GM13977 (cell line): Measurements from ENCODE around the gene NALCN.

Experiments used
- DNase-seq: peaks from one replicate; pipeline ENCODE4 v3.0.0; 2012; ENCODE audit warnings: low spot score
- in situ Hi-C: fragments of 300-500 bp; cut with MboI; formaldehyde crosslinking; loops from one replicate; pipeline ENCODE4 v1.12.0; 2022; ENCODE audit warnings: low sequenced_read_pairs, low pct_unique_long_range_greater_than_20kb, mixed read lengths, inconsistent platforms; ENCODE audit not compliant: unreplicated experiment
- TF ChIP-seq, protein P1 (sequence below): IDR thresholded peaks from 2 replicates; pipeline ENCODE4 v1.5.1; 2012; ENCODE audit warnings: mild to moderate bottlenecking, control low read depth; ENCODE audit not compliant: insufficient read depth; ENCODE audit errors: extremely low read depth, missing control alignments

NALCN gene

DNA sequence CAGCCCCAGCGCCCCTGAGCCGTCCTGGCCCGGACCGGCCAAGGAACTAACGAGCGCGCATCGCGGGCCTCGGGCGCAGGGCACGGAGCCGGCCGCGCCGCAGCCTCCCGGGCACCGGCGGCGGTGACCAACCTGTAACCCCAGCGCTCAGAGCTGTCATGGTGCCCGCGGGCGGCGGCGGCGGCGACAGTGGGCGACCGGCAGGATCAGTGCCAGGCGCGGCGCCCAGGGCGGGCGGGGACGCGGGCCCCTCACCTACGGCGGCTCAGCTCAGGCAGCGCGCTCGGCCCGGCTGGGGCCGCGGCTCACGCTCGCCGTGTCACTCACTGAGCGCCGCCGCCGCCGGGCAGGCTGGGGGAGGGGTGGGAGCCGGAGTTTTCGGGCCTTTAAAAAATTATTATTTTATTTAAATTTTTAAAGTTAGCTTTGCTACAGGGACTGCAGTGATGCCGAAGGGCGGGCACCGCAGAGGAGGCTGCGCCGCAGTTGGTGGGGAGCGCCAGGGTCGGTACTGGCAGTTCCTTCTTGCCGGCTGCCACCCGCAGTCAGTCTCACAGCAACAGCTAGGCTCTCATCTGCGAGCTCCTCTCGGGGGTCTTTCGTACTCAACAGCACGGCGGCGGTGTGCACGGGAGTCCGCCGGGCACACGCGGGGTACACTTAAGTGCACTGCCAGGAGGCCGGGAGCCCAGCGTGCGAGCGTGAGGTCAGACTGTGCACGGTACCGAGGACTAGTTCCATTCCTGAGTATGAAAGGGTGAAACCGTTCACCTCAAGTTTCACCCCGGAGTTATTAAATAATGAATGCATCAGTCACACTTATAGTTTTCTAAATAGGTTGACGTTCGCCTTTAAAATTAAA lies at the start of gene NALCN:
NALCN (minus strand) TSS at position 328 of the 862 bp plus-strand sequence. CDS start 17,382 bp downstream, outside the sequence.
- in situ Hi-C loops = no loop called here
- DNase-seq = peak; percentile 21
- TF ChIP-seq, protein P1, sequence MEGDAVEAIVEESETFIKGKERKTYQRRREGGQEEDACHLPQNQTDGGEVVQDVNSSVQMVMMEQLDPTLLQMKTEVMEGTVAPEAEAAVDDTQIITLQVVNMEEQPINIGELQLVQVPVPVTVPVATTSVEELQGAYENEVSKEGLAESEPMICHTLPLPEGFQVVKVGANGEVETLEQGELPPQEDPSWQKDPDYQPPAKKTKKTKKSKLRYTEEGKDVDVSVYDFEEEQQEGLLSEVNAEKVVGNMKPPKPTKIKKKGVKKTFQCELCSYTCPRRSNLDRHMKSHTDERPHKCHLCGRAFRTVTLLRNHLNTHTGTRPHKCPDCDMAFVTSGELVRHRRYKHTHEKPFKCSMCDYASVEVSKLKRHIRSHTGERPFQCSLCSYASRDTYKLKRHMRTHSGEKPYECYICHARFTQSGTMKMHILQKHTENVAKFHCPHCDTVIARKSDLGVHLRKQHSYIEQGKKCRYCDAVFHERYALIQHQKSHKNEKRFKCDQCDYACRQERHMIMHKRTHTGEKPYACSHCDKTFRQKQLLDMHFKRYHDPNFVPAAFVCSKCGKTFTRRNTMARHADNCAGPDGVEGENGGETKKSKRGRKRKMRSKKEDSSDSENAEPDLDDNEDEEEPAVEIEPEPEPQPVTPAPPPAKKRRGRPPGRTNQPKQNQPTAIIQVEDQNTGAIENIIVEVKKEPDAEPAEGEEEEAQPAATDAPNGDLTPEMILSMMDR = no peak

DNA sequence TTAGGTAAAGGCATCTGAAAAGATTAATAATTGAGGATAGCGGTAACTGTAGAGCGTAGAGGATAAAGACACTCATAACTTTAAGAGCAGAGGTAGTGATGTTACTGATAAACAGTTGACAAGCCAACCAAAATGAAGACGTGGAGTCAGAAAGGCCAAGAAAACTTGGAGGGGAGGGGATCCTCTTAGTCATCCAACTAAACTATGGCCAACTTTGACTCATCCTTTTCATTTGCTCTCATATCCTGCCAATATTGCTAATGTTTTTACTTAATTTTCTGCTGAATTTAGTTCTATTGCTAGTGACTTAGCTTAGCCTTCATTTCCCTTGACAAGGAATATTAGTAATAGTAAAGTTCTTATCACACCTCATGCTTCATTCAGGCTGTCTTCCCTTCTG lies 49.6 kb upstream of the NALCN start:
- TF ChIP-seq, protein P1 = no peak
- DNase-seq = no peak
- in situ Hi-C loops = no loop called here

DNA sequence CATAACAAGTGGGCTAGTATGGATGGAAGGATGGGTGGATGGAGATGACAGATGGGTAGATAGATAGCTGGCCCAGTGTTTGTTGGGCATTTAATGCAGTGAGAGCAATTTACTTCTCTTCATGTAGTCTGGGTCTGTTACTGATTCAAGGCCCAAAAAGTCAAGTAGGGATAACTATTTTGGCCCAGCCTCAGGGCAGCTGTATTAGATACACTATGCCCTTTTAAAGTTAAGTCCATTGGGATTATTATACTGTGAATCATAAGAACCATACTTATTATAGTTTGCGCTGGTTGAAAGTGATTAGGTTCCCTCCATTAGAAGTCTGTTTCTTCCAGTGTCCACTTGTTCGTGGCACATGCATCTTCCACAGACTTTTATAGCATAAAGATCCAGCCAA lies 40.9 kb upstream of the NALCN start:
- in situ Hi-C loops = no loop called here
- no peak for DNase-seq
- TF ChIP-seq, protein P1 = no peak

DNA sequence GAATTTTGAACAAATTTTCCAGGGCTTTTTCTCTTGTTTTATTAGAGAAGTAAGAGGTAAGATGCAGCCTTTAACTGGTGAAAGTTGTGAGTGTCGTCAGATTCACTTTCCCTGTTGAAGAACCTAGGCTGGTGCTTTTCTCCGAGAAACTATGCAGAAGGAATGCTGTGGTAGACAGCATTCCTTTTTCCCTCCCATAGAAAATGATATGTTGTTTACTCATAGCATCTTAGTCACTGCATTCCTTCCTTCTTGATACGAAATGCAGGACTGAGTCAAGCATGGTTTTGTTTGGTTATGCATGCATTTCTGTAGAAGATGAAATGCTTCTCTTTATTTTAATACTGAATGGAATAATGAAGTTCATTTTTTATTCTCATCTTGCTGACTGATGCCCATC lies 39.6 kb upstream of the NALCN start:
- TF ChIP-seq, protein P1 = no peak
- DNase-seq = no peak
- in situ Hi-C loops = no loop called here

DNA sequence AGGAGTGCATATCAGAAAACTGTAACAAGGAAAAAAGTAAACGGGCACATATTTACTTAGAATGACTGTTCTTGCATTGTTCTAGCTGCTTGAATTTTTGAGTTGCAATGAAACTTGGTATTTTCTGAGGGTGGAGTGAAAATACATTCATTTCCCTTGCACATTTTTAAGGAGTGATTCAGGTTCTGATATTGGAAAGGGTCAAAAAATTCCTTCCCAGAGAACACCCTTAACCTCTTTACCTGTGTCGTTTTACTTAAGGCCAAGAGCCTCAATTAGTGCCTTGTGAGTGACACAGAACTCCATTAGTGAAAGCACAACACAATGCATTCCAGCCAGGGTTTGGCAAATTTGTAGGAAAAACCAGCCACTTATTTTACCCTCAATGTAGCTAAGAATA lies 38.5 kb upstream of the NALCN start:
- DNase-seq = no peak
- in situ Hi-C loops = no loop called here
- TF ChIP-seq, protein P1 = no peak

DNA sequence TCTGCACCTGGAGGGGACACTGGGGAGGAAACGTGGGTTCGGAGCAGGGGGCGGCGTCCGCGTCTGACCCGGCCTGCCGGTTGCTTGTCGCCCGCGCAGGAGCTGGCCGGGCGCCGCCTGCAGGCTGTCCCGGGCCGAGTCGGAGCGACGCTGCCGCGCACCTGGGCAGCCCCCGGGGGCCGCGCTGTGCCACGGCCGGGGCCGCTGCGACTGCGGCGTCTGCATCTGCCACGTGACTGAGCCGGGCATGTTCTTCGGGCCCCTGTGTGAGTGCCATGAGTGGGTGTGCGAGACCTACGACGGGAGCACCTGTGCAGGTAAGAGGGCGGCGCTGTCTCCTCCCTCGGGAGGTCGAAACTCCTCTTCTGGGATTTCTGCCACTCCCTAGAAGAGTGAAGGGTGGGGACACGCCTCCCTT lies 37.5 kb upstream of the NALCN start:
- in situ Hi-C loops = no loop called here
- TF ChIP-seq, protein P1 = peak; percentile 25
- DNase-seq = peak; percentile 12
